H9 (cell line): ENCODE results near the gene METRN. TPM values are rescaled to one million over a fixed set of nuclear protein-coding genes. Genes with fewer than 3 reads are reported as not detected.

ENCODE experiments used
- DNase-seq: peaks from one replicate; pipeline ENCODE4 v3.0.0-alpha.2; 2017
- H2AFZ ChIP-seq: one replicate; pipeline ENCODE4 v1.6.1; 2013; ENCODE audit warnings: mild to moderate bottlenecking, low read length, control low read depth, moderate library complexity
- H2AK5ac ChIP-seq: 2 replicates; pipeline ENCODE4 v1.6.1; 2013; ENCODE audit warnings: low read length, control low read depth, mixed read lengths; ENCODE audit not compliant: insufficient read length
- H2BK120ac ChIP-seq: one replicate; pipeline ENCODE4 v1.6.1; 2013; ENCODE audit warnings: low read depth, mild to moderate bottlenecking, low read length, control low read depth, inconsistent platforms; ENCODE audit not compliant: poor library complexity, severe bottlenecking
- H2BK12ac ChIP-seq: 2 replicates; pipeline ENCODE4 v1.6.1; 2013; ENCODE audit warnings: low read length, control low read depth, mixed read lengths, low read depth; ENCODE audit not compliant: insufficient read length
- H2BK15ac ChIP-seq: 2 replicates; pipeline ENCODE4 v1.6.1; 2013; ENCODE audit warnings: low read depth, low read length, control low read depth
- H2BK20ac ChIP-seq: one replicate; pipeline ENCODE4 v1.6.1; 2013; ENCODE audit warnings: low read depth, mild to moderate bottlenecking, low read length, control low read depth, inconsistent platforms; ENCODE audit not compliant: poor library complexity, severe bottlenecking
- H2BK5ac ChIP-seq: 2 replicates; pipeline ENCODE4 v1.6.1; 2013; ENCODE audit warnings: low read length, control low read depth, mixed read lengths; ENCODE audit not compliant: insufficient read length
- H3K14ac ChIP-seq: 2 replicates; pipeline ENCODE4 v1.6.1; 2013; ENCODE audit warnings: low read length, control low read depth; ENCODE audit not compliant: insufficient read depth
- H3K18ac ChIP-seq: 2 replicates; pipeline ENCODE4 v1.6.1; 2013; ENCODE audit warnings: low read depth, mild to moderate bottlenecking, mixed read lengths, low read length, control low read depth; ENCODE audit not compliant: insufficient read length
- H3K23ac ChIP-seq: 2 replicates; pipeline ENCODE4 v1.6.1; 2013; ENCODE audit warnings: low read length, control low read depth, mixed read lengths, low read depth; ENCODE audit not compliant: insufficient read length
- H3K23me2 ChIP-seq: 2 replicates; pipeline ENCODE4 v1.6.1; 2013; ENCODE audit warnings: low read depth, mild to moderate bottlenecking, mixed read lengths, low read length, control low read depth; ENCODE audit not compliant: insufficient read length, poor library complexity, severe bottlenecking
- H3K27ac ChIP-seq: 2 replicates; pipeline ENCODE4 v1.5.1; 2013; ENCODE audit warnings: low read length, control low read depth, mixed read lengths, low read depth; ENCODE audit not compliant: insufficient read length
- H3K27me3 ChIP-seq: 2 replicates; pipeline ENCODE4 v1.6.1; 2013; ENCODE audit warnings: low read length, control low read depth, inconsistent platforms; ENCODE audit not compliant: insufficient read depth
- H3K4ac ChIP-seq: 2 replicates; pipeline ENCODE4 v1.6.1; 2013; ENCODE audit warnings: low read depth, mild to moderate bottlenecking, control low read depth, inconsistent platforms, low read length, moderate library complexity
- H3K4me1 ChIP-seq: 2 replicates; pipeline ENCODE4 v1.6.1; 2013; ENCODE audit warnings: low read length, control low read depth, inconsistent platforms; ENCODE audit not compliant: insufficient read depth
- H3K4me2 ChIP-seq: 2 replicates; pipeline ENCODE4 v1.6.1; 2013; ENCODE audit warnings: low read length, control low read depth, mixed read lengths; ENCODE audit not compliant: insufficient read length, insufficient read depth
- H3K56ac ChIP-seq: 2 replicates; pipeline ENCODE4 v1.6.1; 2013; ENCODE audit warnings: low read depth, mild to moderate bottlenecking, mixed read lengths, low read length, control low read depth; ENCODE audit not compliant: insufficient read length
- H3K79me1 ChIP-seq: 2 replicates; pipeline ENCODE4 v1.6.1; 2013; ENCODE audit warnings: low read depth, mild to moderate bottlenecking, moderate library complexity, low read length, control low read depth, inconsistent platforms; ENCODE audit not compliant: insufficient read depth, poor library complexity, severe bottlenecking
- H3K79me2 ChIP-seq: 2 replicates; pipeline ENCODE4 v1.6.1; 2013; ENCODE audit warnings: low read length, control low read depth, inconsistent platforms; ENCODE audit not compliant: insufficient read depth
- H3K9ac ChIP-seq: 2 replicates; pipeline ENCODE4 v1.6.1; 2013; ENCODE audit warnings: low read length, control low read depth, mixed read lengths; ENCODE audit not compliant: insufficient read length; ENCODE audit errors: extremely low read depth
- H3K9me3 ChIP-seq: one replicate; pipeline ENCODE4 v1.6.1; 2013; ENCODE audit warnings: low read depth, low read length, inconsistent platforms; ENCODE audit not compliant: control insufficient read depth
- H3T11ph ChIP-seq: one replicate; pipeline ENCODE4 v1.6.1; 2013; ENCODE audit warnings: mild to moderate bottlenecking, low read length, control low read depth, inconsistent platforms
- H4K20me1 ChIP-seq: one replicate; pipeline ENCODE4 v1.6.1; 2013; ENCODE audit not compliant: control insufficient read depth, insufficient read length, insufficient read depth
- H4K5ac ChIP-seq: 2 replicates; pipeline ENCODE4 v1.6.1; 2013; ENCODE audit warnings: low read depth, mild to moderate bottlenecking, mixed read lengths, low read length, control low read depth; ENCODE audit not compliant: insufficient read length
- H4K8ac ChIP-seq: replicated peaks from 2 replicates; pipeline ENCODE4 v1.6.1; 2013; ENCODE audit warnings: low read length, control low read depth, mixed read lengths, low read depth; ENCODE audit not compliant: insufficient read length
- H4K91ac ChIP-seq: 2 replicates; pipeline ENCODE4 v1.6.1; 2013; ENCODE audit warnings: low read depth, mild to moderate bottlenecking, moderate library complexity, mixed read lengths, low read length, control low read depth; ENCODE audit not compliant: insufficient read length
- H3K27ac Mint-ChIP-seq, 3 experiments: 2 replicates in 2 of 3; 3 replicates in 1 of 3; pipeline ENCODE4 v1.8.0; 2020 to 2021; ENCODE audit warnings: mixed read lengths in 3 of 3, mild to moderate bottlenecking in 1 of 3, moderate library complexity in 1 of 3
- H3K27me3 Mint-ChIP-seq: 2 replicates; pipeline ENCODE4 v1.8.0; 2021; ENCODE audit warnings: low read depth, mild to moderate bottlenecking, moderate library complexity, mixed read lengths
- H3K36me3 Mint-ChIP-seq, 3 experiments: 2 replicates in 2 of 3; 3 replicates in 1 of 3; pipeline ENCODE4 v1.8.0; 2020 to 2021; ENCODE audit warnings: low read depth in 3 of 3, mixed read lengths in 3 of 3; ENCODE audit not compliant: insufficient read depth in 1 of 3
- H3K4me1 Mint-ChIP-seq, 2 experiments: 2 replicates each; pipeline ENCODE4 v1.8.0; 2020; ENCODE audit warnings: mixed read lengths in 2 of 2
- H3K4me3 Mint-ChIP-seq, 2 experiments: 2 replicates in 1 of 2; 3 replicates in 1 of 2; pipeline ENCODE4 v1.8.0; 2020 to 2021; ENCODE audit warnings: mild to moderate bottlenecking in 2 of 2, mixed read lengths in 2 of 2, moderate library complexity in 1 of 2
- H3K9me3 Mint-ChIP-seq, 2 experiments: 2 replicates in 1 of 2; 3 replicates in 1 of 2; pipeline ENCODE4 v1.8.0; 2020; ENCODE audit warnings: mild to moderate bottlenecking in 2 of 2, mixed read lengths in 2 of 2, moderate library complexity in 1 of 2
- WGBS: extraction: QIAGEN DNeasy Blood & Tissue Kit; methylation state at CpG from one replicate; pipeline ENCODE4 v1.1.7; 2013; ENCODE audit warnings: missing lambda C conversion rate, low lambda C conversion rate, mixed read lengths; ENCODE audit not compliant: insufficient read length; ENCODE audit errors: extremely low coverage; 5-methylcytosine and 5-hydroxymethylcytosine counted together
- total RNA-seq: library from RNA; stranded (reverse); gene quantifications from 2 replicates; pipeline ENCODE4 v1.2.1, GENCODE V29; 2021
- TF ChIP-seq, protein P1 (sequence below): fragments of 200-600 bp; sonication (generic); conservative IDR thresholded peaks from 3 replicates; pipeline ENCODE4 v1.8.0; 2021; ENCODE audit warnings: antibody characterized with exemption, mild to moderate bottlenecking

METRN gene
- total RNA-seq, 1 experiment from 2014 or later, result 26.2 TPM

DNA sequence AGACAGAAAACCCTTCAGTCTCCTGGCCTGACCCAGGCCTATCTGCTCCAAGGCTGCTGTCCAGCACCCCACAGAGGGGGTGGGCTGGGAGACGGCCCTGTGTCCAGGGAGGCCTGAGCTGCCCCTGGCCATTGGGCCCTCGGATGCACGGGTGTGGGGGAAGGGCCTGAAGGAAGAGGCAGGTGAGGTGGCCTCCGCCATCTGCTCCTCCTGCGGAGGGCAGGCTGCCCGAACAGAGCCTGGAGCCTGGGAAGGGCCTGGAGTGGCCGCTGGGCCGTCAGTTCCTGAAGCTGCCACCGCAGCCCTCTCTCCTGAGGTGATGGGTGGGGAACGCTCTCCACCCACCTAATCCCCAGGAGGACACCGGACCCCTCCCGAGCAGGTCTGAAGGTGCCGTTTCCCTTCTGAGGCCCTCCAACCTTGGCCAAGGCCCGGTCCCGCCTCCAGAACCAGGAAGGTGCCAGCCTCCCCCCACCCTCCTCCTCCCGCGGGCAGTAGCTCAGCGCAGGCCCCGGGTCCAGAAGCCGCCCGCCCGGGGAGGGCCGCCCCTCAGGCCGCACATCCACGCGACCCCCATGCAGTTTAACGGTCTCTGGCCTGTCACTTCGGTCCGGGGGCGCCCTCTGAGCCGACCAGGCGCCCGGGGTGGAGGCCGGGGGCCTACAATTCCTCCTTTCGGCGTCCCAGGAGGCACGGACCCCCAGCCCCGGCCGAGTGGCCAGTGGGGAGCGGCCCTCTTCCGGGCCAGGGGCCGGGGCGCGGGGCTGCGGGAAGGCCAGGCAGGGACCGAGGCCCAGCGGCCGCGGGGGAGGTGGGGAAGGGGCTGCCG is 10.2 kb upstream of the METRN start:
- Histone ChIP-seq H3T11ph (no peak overlapping the region), H2BK12ac (no peak overlapping the region), H2BK120ac (no peak overlapping the region), H2BK5ac (no peak overlapping the region), H3K4ac (no peak overlapping the region), H3K23ac (no peak overlapping the region), H3K56ac (no peak overlapping the region), H3K4me1 (no peaks in the 10 kb centered on the region), H2AK5ac (no peak overlapping the region), H4K5ac (no peak overlapping the region), H3K27ac (no peak overlapping the region), H3K4me2 (no peak overlapping the region), H3K9ac (no peak overlapping the region), H4K20me1 (no peaks in the 10 kb centered on the region), H3K23me2 (peaks cover 4% of the 10 kb centered on the region), H3K18ac (no peak overlapping the region), H4K8ac (no peak overlapping the region), H3K14ac (no peak overlapping the region), H3K79me1 (no peaks in the 10 kb centered on the region), H2AFZ (no peak overlapping the region), H2BK20ac (no peak overlapping the region), H3K27me3 (peaks cover 55% of the 10 kb centered on the region; the same call in 1 of the 2 replicates), H3K79me2 (no peaks in the 10 kb centered on the region), H4K91ac (no peak overlapping the region), H2BK15ac (no peak overlapping the region), H3K9me3 (no peaks in the 10 kb centered on the region)
- Mint-ChIP-seq H3K4me1 (peaks cover 0 to 7% of the 10 kb centered on the region in 2 experiments; a peak in 1 of 4 replicates), H3K4me3 (peak overlapping the region; percentile 40 to 63; a peak in 4 of 5 replicates), H3K9me3 (peaks cover 0 to 2% of the 10 kb centered on the region in 2 experiments; a peak in 1 of 5 replicates), H3K27me3 (peaks cover 88% of the 10 kb centered on the region), H3K27ac (no peak overlapping the region), H3K36me3 (peaks cover 0 to 3% (median 0%) of the 10 kb centered on the region in 3 experiments; a peak in 2 of 7 replicates)
- TF ChIP-seq, protein P1, sequence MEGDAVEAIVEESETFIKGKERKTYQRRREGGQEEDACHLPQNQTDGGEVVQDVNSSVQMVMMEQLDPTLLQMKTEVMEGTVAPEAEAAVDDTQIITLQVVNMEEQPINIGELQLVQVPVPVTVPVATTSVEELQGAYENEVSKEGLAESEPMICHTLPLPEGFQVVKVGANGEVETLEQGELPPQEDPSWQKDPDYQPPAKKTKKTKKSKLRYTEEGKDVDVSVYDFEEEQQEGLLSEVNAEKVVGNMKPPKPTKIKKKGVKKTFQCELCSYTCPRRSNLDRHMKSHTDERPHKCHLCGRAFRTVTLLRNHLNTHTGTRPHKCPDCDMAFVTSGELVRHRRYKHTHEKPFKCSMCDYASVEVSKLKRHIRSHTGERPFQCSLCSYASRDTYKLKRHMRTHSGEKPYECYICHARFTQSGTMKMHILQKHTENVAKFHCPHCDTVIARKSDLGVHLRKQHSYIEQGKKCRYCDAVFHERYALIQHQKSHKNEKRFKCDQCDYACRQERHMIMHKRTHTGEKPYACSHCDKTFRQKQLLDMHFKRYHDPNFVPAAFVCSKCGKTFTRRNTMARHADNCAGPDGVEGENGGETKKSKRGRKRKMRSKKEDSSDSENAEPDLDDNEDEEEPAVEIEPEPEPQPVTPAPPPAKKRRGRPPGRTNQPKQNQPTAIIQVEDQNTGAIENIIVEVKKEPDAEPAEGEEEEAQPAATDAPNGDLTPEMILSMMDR, result no peak
- DNase-seq, result no peak
- WGBS, result no CpG with 5 or more reads among the region's 50 CpGs
